ENCODE measurements around the gene TBXAS1. TPM values are rescaled to one million over a fixed set of nuclear protein-coding genes. Genes with fewer than 3 reads are reported as not detected.

The TBXAS1 gene
- total RNA-seq, 1 experiment from 2014 or later, result 16.8 TPM

DNA sequence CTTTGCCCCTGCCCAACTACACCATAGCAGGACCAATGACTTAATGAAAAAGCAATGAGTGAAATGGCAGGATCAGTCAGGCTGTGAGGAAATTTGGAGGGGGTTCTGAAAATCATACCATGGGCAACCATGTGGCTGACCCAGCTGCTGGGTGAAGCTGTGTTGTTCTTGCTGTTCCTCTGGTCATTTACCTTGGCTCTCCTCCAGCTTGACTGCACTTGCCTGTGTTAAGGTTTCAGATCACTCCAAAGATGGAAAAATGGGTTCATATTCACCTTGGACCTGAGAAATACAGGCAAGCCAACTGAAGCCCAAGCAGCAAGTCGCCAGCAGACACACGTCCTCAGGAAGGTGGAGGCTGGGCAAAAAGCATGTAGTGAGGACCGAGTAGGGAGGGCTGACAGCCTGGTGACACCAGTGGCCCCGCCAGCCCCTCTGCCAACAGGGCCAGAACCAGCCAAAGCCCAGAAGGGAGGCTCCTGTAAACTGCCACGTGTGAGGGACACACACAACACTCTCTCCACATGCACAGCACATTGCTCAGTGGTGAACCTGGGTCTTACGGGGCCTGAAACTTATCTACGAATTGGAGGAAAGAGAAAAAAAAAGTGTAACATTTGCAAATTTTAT is 193.6 kb downstream of the TBXAS1 start:
- no peak for DNase-seq (ENCODE audit: low spot score)

- no peak for DNase-seq (ENCODE audit: low spot score)
Observed at GRCh38 chr7:140023728-140024127, 194.7 kb downstream of the TBXAS1 start.

- no peak for DNase-seq (ENCODE audit: low spot score)
Observed at GRCh38 chr7:140024585-140024984, 195.5 kb downstream of the TBXAS1 start.

- no peak for DNase-seq (ENCODE audit: low spot score)
Observed at GRCh38 chr7:140025241-140025640, 196.2 kb downstream of the TBXAS1 start.

DNA sequence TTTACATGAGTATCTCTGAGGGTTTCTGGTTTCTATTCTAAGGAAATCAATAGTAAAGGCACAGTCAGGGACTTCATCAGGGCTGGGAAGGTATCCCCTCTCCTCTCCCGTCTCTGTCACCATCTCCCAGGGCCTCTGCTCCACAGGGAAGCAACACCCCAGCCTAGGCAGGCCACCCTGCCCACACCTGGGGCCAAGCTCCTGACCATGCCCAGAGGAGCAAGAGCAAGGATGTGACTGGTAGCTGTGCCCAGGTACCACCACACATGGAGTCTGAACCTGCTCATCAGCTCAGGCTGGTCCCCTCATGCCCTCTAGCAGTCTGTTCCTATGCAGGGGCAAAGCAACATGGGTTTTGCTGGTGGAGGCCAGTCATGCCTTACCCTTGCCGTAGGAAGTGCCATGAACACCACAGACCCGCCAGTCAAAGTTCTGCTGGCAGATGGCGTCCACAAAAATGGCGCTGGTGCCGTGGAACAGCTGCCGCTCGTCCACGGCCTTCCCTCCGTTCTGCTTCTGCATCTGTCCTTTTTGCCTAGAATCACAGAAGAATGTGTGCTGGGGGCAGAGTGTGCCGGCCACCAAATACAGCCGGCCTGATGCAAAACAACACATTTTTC is 196.9 kb downstream of the TBXAS1 start:
- DNase-seq (ENCODE audit: low spot score), result no peak

- no peak for DNase-seq (ENCODE audit: low spot score)
Observed at GRCh38 chr7:140026935-140027334, 197.9 kb downstream of the TBXAS1 start.

GRCh38 chr7:140027858-140028257 is 198.8 kb downstream of the TBXAS1 start:
- no peak for DNase-seq (ENCODE audit: low spot score)

- DNase-seq (ENCODE audit: low spot score), result no peak
Observed at GRCh38 chr7:140028311-140028710, 199.2 kb downstream of the TBXAS1 start.

DNA sequence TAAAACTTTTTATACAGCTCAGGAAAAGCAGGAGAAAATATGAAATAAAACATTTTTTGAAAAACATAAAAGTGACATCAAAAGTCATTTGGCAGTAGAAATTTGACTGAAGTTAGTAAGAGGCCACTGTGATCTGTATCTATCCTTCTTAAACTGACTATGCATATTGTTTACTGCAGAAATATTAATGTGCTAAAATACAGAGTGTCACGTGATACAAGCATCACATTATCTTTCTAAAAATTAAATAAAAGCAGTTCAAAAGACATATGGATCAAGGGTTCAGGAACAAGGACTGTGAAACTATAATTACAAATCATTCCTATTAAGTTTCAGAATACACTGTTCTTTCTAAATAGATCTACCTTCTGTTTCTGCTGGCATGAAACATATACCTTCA is 200.0 kb downstream of the TBXAS1 start:
- DNase-seq (ENCODE audit: low spot score), result no peak

DNA sequence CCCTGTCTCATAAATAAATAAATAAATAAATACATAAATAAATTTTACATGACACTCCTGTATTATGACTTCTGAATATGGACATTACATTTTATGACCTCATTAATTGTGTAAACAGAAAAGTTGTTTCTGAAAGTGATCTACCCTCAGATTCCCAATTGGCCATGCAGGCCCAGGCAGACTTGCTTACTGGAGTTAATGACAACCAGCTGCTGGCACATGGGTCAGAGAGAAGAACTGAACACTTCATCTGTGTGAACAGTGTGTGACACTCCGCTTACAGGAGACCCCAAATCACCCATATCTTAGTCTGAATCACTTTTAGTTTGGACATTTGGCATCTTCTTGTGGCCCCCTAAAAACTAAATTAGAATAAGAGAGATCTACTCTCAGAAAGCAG is 202.3 kb downstream of the TBXAS1 start:
- DNase-seq (ENCODE audit: low spot score), result no peak

- no peak for DNase-seq (ENCODE audit: low spot score)
Observed at GRCh38 chr7:140033036-140033435, 204.0 kb downstream of the TBXAS1 start.

- no peak for DNase-seq (ENCODE audit: low spot score)
Observed at GRCh38 chr7:140033779-140034363, 204.8 kb downstream of the TBXAS1 start.

DNA sequence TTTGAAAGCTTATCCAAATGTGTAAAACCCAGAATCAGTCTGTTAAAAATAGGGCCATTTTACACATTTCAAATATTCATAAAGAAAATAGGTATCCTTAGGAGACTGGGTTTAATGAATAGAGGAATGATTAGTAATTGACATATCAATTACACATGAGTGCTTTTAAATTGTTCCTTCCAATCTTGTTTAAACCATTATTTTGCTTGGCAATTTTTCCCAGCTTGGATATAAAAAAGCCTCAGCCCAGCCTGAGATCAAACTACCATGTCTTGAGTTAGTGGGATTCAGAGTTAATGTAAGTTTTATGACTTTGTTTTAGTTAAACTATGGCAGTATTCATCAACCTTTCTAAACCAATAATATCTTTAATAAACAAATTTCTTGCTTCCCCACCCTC is 205.4 kb downstream of the TBXAS1 start:
- no peak for DNase-seq (ENCODE audit: low spot score)

GRCh38 chr7:140035400-140036223 is 206.5 kb downstream of the TBXAS1 start:
- DNase-seq (ENCODE audit: low spot score), result no peak

DNA sequence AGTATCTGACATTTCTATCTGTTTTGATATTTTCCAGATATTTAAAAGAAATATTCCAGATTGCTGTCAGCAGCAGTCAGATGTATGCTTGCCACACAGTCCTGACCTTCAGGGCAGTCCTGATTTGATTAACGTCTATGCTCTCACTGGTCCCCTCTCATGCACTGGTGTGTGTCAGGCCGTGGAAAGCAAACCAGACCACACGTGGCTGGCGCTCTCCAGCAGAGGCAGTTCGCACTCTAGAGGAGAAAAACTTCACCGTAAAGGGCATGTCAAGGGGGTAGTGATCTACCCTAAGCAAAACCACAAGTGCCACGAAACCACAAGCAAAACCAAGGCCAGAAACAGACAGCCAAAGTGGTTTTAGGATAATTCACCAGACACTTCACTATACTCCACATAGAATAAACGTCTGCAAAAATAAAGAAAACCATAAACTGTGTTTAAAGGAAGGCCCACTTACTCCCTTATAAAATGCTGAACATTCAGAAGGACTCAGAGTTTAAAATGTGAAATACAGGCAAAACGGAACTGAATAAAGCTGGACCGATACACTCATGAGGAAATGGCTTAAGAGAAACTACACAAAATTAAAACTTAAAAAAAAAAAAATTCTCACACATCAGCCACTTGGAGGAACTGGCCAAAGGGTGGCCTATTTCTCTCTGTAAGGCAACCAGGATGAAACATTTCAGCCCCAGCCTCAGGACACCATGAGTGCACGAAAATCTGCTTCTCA is 207.3 kb downstream of the TBXAS1 start:
- no peak for DNase-seq (ENCODE audit: low spot score)

- DNase-seq (ENCODE audit: low spot score), result no peak
Observed at GRCh38 chr7:140039066-140039465, 210.0 kb downstream of the TBXAS1 start.

GRCh38 chr7:140039896-140040295 is 210.8 kb downstream of the TBXAS1 start:
- DNase-seq (ENCODE audit: low spot score), result no peak

- DNase-seq (ENCODE audit: low spot score), result no peak
Observed at GRCh38 chr7:140041659-140042385, 212.8 kb downstream of the TBXAS1 start.

- DNase-seq (ENCODE audit: low spot score), result no peak
Observed at GRCh38 chr7:140042386-140042670, 213.3 kb downstream of the TBXAS1 start.

DNA sequence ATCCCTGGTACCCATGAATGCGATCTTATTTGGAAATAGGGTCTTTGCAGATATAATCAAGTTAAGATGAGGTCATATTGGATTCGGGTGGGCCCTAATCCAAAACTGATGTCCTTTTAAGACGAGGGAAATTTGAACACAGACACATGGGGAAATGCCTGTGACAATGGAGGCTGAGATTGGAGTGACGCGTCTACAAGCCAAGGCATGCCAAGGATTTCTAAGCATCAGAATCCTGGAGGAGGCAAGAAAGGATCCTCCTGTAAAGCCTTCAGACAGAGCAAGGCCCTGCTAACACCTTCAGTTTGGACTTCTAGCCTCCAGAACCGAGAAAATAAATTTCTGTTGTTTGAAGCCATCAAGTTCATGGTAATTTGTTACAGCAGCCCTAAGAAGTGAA is 215.2 kb downstream of the TBXAS1 start:
- DNase-seq (ENCODE audit: low spot score), result no peak

- no peak for DNase-seq (ENCODE audit: low spot score)
Observed at GRCh38 chr7:140045697-140046096, 216.6 kb downstream of the TBXAS1 start.

All from H4 (cell line).